Gastroesophageal sphincter (tissue), 3 donors: ENCODE data around the gene FHIT.

Source experiments
- POLR2A ChIP-seq, 2 donors: fragments of 450-650 bp; IDR thresholded peaks; one replicate each; pipeline ENCODE4 v1.6.1; 2017; ENCODE audit warnings: antibody characterized with exemption in 2 of 2, mild to moderate bottlenecking in 2 of 2, moderate library complexity in 1 of 2
- POLR2AphosphoS5 ChIP-seq: sonication (generic); formaldehyde crosslinking; IDR thresholded peaks from one replicate; pipeline ENCODE4 v1.6.1; 2017; ENCODE audit warnings: antibody characterized with exemption
- TF ChIP-seq, protein P1 (sequence below), 4 experiments: fragments of 200-600 bp in 2 of 4; fragments of 450-650 bp in 2 of 4; sonication (generic) in 1 of 4; IDR thresholded peaks; one replicate each; pipeline ENCODE4 v1.5.1; 2017 to 2019; ENCODE audit warnings: antibody characterized with exemption in 4 of 4, mild to moderate bottlenecking in 2 of 4, moderate library complexity in 2 of 4

DNA sequence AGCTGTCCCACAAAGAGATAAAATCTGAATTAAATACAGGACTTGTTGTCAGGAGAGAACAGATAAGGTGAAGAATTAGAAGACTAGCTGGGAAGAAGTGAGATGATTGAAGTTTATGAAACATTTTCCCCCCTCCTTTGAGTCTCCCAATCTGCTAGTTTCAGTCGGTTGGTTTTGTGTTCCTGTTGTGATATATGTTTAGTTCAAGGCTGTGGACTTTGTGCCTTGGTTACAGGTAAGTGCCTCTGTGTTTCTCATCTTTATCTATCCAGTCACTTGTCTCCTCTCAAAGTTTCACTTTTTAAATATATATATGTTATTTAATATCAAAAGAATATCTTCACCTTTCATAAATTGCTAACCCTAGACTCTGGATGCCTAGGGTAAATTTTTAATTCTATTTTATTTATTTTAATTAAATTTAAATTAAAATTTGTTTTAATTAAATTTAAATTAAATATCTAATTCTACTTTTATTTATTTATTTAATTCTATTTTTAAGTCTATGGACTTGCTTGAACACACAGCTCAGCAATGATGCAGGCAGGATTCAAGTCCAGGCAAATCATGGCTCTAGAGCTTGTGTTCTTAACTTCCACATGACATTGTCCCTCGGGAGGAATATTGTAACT, 190.0 kb downstream of the FHIT start:
- no peak for TF ChIP-seq POLR2AphosphoS5
- TF ChIP-seq POLR2A (IDR thresholded peaks at IDR 0.05) = no peak
- TF ChIP-seq, protein P1, sequence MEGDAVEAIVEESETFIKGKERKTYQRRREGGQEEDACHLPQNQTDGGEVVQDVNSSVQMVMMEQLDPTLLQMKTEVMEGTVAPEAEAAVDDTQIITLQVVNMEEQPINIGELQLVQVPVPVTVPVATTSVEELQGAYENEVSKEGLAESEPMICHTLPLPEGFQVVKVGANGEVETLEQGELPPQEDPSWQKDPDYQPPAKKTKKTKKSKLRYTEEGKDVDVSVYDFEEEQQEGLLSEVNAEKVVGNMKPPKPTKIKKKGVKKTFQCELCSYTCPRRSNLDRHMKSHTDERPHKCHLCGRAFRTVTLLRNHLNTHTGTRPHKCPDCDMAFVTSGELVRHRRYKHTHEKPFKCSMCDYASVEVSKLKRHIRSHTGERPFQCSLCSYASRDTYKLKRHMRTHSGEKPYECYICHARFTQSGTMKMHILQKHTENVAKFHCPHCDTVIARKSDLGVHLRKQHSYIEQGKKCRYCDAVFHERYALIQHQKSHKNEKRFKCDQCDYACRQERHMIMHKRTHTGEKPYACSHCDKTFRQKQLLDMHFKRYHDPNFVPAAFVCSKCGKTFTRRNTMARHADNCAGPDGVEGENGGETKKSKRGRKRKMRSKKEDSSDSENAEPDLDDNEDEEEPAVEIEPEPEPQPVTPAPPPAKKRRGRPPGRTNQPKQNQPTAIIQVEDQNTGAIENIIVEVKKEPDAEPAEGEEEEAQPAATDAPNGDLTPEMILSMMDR (IDR thresholded peaks at IDR 0.05) = no peak
